ENCODE results near the gene ANKRD33B.

ANKRD33B gene

DNA sequence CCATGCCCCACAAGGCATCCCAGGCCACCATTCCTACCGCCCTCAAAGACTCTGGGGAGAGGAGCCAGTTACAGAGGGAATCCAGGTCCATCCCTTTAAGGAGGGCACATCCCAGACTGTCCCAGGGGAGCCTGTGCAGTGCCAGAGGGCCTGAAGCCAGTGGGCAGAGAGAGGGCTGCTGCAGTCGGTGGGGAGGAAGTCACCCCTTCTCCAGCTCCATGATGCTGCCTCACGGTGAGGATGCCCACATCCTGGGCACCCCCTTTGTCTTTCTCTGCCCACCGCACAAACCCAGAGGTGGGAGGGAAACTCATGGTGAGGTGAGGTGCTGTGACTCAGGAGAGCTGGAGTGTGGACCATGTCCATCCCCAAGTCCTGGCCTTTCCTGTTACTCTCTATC, 26.2 kb upstream of the ANKRD33B start:
- no peak overlapping the region for H3K4me3 ChIP-seq (ENCODE audit: low read depth, low read length)
- TF ChIP-seq, protein P1, sequence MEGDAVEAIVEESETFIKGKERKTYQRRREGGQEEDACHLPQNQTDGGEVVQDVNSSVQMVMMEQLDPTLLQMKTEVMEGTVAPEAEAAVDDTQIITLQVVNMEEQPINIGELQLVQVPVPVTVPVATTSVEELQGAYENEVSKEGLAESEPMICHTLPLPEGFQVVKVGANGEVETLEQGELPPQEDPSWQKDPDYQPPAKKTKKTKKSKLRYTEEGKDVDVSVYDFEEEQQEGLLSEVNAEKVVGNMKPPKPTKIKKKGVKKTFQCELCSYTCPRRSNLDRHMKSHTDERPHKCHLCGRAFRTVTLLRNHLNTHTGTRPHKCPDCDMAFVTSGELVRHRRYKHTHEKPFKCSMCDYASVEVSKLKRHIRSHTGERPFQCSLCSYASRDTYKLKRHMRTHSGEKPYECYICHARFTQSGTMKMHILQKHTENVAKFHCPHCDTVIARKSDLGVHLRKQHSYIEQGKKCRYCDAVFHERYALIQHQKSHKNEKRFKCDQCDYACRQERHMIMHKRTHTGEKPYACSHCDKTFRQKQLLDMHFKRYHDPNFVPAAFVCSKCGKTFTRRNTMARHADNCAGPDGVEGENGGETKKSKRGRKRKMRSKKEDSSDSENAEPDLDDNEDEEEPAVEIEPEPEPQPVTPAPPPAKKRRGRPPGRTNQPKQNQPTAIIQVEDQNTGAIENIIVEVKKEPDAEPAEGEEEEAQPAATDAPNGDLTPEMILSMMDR (IDR thresholded peaks at IDR 0.05; ENCODE audit: borderline replicate concordance, insufficient read depth, low read depth, low read length) = no peak

DNA sequence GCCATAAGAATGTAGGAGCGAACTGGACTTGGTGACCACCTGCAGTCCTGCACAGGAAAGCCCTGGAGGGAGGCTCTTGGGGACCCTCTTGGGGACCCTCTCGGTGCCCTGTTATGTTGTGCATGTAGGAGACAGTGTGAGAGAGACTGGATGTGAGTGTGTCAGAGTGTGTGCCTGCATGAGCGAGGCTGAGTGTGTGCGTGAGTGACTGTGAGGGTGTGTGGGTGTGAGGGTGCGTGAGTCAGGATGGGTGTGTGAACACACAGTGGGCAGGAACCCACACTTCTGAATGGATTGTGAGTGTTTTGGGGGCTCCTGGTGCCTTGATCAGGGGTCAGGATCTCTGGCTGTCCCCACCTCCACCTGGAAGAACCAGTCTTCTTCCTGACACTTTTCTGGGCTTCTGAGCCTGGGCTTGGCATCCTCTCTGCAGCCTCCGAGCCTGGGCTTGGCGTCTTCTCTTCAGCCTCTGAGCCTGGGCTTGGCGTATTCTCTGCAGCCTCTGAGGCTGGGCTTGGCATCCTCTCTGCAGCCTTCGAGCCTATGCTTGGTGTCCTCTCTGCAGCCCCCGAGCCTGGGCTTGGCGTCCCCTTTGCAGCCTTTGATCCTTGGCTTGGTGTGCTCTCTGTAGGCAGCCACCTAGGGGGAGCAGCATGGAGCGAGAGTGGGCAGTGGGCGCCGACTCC, 25.6 kb upstream of the ANKRD33B start:
- H3K4me3 ChIP-seq (ENCODE audit: low read depth, low read length) = no peak overlapping the region
- TF ChIP-seq, protein P1 (IDR thresholded peaks at IDR 0.05; ENCODE audit: borderline replicate concordance, insufficient read depth, low read depth, low read length) = no peak

DNA sequence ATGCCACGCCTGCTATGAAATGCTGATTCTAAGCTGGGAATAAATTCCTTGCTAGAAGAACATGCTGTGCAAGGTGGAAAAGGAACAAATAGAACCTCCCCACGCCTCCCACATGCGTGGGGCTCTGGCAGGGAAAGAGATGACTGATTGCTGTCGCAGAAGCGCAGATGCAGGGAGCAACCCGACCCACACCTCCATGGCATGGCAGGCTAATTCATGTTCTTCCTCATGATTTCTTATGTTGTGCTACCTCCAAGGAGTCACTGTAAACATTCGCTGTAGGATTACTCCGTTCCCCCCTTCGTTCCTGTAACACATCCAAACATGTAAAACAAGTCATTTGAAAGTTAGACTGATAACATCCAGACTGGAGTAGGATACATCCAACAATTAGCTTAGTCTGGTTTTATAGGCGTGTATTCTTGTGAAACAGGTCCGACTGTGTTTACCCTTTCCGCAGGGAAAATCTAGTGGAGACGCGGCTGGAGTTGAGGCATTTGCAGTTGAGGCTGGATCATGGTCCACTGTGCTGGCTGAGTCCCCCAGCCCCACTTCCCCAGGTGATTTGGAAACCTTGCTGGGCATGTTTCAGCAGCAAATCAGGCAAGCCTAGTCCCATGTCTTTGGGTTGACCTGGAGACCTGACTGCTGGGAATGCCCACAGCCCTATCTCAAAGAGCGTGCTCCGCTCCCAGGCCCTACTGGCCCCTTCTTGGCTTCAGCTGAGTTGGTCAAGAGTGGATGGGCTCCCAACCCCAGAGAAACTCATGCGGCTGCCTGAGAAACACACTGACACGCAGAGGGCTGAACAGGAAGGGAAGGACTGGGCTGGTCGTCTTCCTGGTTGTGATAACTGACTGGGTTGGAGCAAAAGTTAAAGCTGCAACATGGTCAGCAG, 24.8 kb upstream of the ANKRD33B start:
- TF ChIP-seq, protein P1 (IDR thresholded peaks at IDR 0.05; ENCODE audit: borderline replicate concordance, insufficient read depth, low read depth, low read length) = no peak
- H3K4me3 ChIP-seq (ENCODE audit: low read depth, low read length) = no peak overlapping the region

DNA sequence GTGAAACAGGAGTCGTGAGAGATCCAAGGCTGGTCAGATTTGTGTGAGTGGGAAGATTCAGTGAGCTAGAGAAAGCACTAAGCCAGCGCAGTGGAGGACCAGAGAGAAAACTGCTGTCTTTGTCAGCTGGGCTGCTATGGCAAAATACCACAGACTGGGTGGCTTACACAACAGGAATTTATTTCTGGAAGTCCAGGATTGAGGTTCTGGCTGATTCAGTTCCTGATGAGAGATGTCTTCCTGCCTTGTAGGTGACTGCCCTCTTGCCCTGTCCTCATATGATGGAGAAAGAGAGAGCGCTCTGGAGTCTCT, 24.2 kb upstream of the ANKRD33B start:
- no peak overlapping the region for H3K4me3 ChIP-seq (ENCODE audit: low read depth, low read length)

DNA sequence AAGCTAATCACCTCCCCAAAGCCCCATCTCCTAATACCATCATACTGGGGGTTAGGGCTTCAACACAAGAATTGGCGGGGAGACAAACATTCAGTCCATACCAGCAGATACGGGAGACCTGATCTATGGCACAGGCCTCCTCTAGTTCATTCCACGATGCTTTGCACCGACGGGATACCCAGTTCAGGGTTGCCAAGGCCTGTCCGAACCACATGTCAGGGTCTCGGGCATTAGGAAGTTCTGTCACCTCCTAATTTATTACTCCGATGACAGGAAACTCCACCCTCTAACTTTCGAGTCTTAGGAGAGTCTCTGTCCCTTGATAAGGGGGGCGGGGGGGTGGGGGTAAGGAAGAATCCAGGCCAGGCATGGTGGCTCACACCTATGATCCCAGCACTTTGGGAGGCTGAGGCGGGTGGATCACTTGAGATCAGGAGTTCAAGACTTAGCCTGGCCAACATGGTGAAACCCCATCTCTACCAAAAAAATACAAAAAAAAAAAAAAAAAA, 23.8 kb upstream of the ANKRD33B start:
- no peak overlapping the region for H3K4me3 ChIP-seq (ENCODE audit: low read depth, low read length)
- TF ChIP-seq, protein P1 (IDR thresholded peaks at IDR 0.05; ENCODE audit: borderline replicate concordance, insufficient read depth, low read depth, low read length) = no peak

More for the DNA sequence above, 24.2 kb upstream of the ANKRD33B start:
- TF ChIP-seq, protein P1 (IDR thresholded peaks at IDR 0.05; ENCODE audit: borderline replicate concordance, insufficient read depth, low read depth, low read length) = no peak

DNA sequence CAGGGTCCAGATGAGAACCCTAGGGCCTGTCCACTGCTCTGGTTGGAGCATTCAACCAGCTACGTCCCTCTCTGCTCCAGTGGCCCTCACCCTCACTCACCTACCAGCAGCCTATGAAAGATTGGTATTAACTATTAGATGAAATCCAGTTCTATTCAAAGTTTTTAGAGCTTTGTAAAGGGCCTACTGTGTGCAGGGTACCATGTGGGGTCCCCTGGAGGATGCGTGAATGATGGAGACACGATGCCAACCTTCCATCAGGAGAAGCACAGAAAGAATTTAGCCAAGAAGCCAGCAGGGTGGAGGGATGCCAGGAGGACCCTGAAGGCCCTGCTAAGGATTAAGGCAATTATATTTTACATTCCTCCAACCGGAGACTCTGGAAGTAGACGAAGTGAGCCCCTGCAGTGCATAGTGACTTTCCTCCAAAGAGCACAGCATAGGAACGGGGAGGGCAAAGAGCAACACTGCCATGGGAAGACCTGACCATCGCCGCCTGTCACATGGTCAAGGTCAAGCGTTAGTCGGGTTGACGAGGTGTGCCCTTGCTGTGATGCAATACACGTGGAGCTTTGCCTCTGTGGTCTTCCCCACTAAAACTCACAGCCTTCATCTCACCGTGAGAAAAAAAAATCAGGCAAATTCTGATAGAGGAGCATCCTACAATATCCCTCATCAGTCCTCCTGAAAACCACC, 22.8 kb upstream of the ANKRD33B start:
- TF ChIP-seq, protein P1 (IDR thresholded peaks at IDR 0.05; ENCODE audit: borderline replicate concordance, insufficient read depth, low read depth, low read length) = no peak
- no peak overlapping the region for H3K4me3 ChIP-seq (ENCODE audit: low read depth, low read length)

All from GM12875 (cell line).